WTC11 (cell line): Measurements from ENCODE around the gene ERBB4. TPM values are rescaled to one million over a fixed set of nuclear protein-coding genes. Genes with fewer than 3 reads are reported as not detected.

Experiments
- ATAC-seq: fragments of 200-7000 bp; cut with Tn5 transposase; 2 replicates; pipeline ENCODE4 v1.10.0; 2021; ENCODE audit warnings: mild to moderate bottlenecking, moderate library complexity
- CTCF ChIA-PET: fragments of 300-600 bp; sonication (Branson Sonifier 250); formaldehyde crosslinking; loops from one replicate; lab custom pipeline; 2021; ENCODE audit warnings: antibody characterized with exemption; lab: Charles Lee
- POLR2A ChIA-PET: fragments of 350-600 bp; sonication (Branson Sonifier 250); formaldehyde crosslinking; loops from one replicate; lab custom pipeline; 2021; ENCODE audit warnings: antibody characterized with exemption; lab: Charles Lee
- DNase-seq: peaks from one replicate; pipeline ENCODE4 v3.0.0; 2021; ENCODE audit warnings: low spot score
- H3K27ac Mint-ChIP-seq: 2 replicates; pipeline ENCODE4 v1.8.0; 2021; ENCODE audit warnings: mixed read lengths
- H3K27me3 Mint-ChIP-seq: 2 replicates; pipeline ENCODE4 v1.8.0; 2021; ENCODE audit warnings: low read depth, mild to moderate bottlenecking, moderate library complexity, mixed read lengths
- H3K36me3 Mint-ChIP-seq: 2 replicates; pipeline ENCODE4 v1.8.0; 2021; ENCODE audit warnings: mixed read lengths
- H3K4me1 Mint-ChIP-seq: 2 replicates; pipeline ENCODE4 v1.8.0; 2022; ENCODE audit warnings: mixed read lengths
- H3K4me3 Mint-ChIP-seq: 2 replicates; pipeline ENCODE4 v1.8.0; 2021; ENCODE audit warnings: mild to moderate bottlenecking, moderate library complexity, mixed read lengths
- H3K9me3 Mint-ChIP-seq: 2 replicates; pipeline ENCODE4 v1.8.0; 2021; ENCODE audit warnings: mixed read lengths
- CBFB ChIP-seq: sonication (generic); formaldehyde crosslinking; IDR thresholded peaks from 2 replicates; pipeline ENCODE4 v1.8.1; 2022; ENCODE audit warnings: mild to moderate bottlenecking, low read depth, missing genetic modification reagents
- CREM ChIP-seq: sonication (generic); formaldehyde crosslinking; IDR thresholded peaks from 2 replicates; pipeline ENCODE4 v1.8.1; 2022; ENCODE audit warnings: mild to moderate bottlenecking, missing genetic modification reagents, moderate library complexity
- ESRRA ChIP-seq: sonication (generic); formaldehyde crosslinking; IDR thresholded peaks from 2 replicates; pipeline ENCODE4 v1.8.1; 2022; ENCODE audit warnings: mild to moderate bottlenecking, missing genetic modification reagents, borderline replicate concordance
- JAZF1 ChIP-seq: fragments of 250-450 bp; sonication (Bioruptor Pico); IDR thresholded peaks from 2 replicates; pipeline ENCODE4 v1.9.0; 2021; ENCODE audit warnings: moderate library complexity, mild to moderate bottlenecking, inconsistent platforms
- NFE2L1 ChIP-seq: sonication (generic); formaldehyde crosslinking; IDR thresholded peaks from 2 replicates; pipeline ENCODE4 v1.8.1; 2023; ENCODE audit warnings: missing genetic modification reagents
- NR3C1 ChIP-seq: sonication (generic); formaldehyde crosslinking; conservative IDR thresholded peaks from 2 replicates; pipeline ENCODE4 v1.8.1; 2023; ENCODE audit warnings: low read depth, mild to moderate bottlenecking, missing genetic modification reagents
- SOX15 ChIP-seq: fragments of 250-450 bp; sonication (Bioruptor Pico); IDR thresholded peaks from 2 replicates; pipeline ENCODE4 v1.9.0; 2021; ENCODE audit warnings: mild to moderate bottlenecking
- TCF7 ChIP-seq: sonication (generic); formaldehyde crosslinking; IDR thresholded peaks from 2 replicates; pipeline ENCODE4 v1.8.0; 2022; ENCODE audit warnings: mild to moderate bottlenecking, low read depth, missing genetic modification reagents, moderate library complexity
- TP53 ChIP-seq: sonication (generic); formaldehyde crosslinking; IDR thresholded peaks from 2 replicates; pipeline ENCODE4 v1.8.1; 2023; ENCODE audit warnings: mild to moderate bottlenecking, missing genetic modification reagents
- ZNF219 ChIP-seq: sonication (generic); formaldehyde crosslinking; IDR thresholded peaks from 2 replicates; pipeline ENCODE4 v1.8.0; 2023; ENCODE audit warnings: missing genetic modification reagents, mild to moderate bottlenecking, borderline replicate concordance
- ZNF263 ChIP-seq: sonication (generic); formaldehyde crosslinking; IDR thresholded peaks from 2 replicates; pipeline ENCODE4 v1.8.1; 2022; ENCODE audit warnings: low read depth, mild to moderate bottlenecking, moderate library complexity, missing genetic modification reagents
- ZNF317 ChIP-seq: sonication (generic); formaldehyde crosslinking; IDR thresholded peaks from 2 replicates; pipeline ENCODE4 v1.8.1; 2023; ENCODE audit warnings: low read depth, mild to moderate bottlenecking, moderate library complexity, missing genetic modification reagents, borderline replicate concordance
- ZNF396 ChIP-seq: fragments of 250-450 bp; sonication (Bioruptor Pico); IDR thresholded peaks from 2 replicates; pipeline ENCODE4 v1.8.0; 2021; ENCODE audit warnings: mild to moderate bottlenecking, moderate library complexity, borderline replicate concordance
- total RNA-seq: library from RNA; stranded (reverse); gene quantifications from 3 replicates; pipeline ENCODE4 v1.2.3, GENCODE V29; 2021
- TF ChIP-seq, protein P1 (sequence below): sonication (generic); formaldehyde crosslinking; IDR thresholded peaks from 2 replicates; pipeline ENCODE4 v1.8.1; 2023; ENCODE audit warnings: mild to moderate bottlenecking, missing genetic modification reagents, borderline replicate concordance
- TF ChIP-seq, protein P2 (sequence below): sonication (generic); formaldehyde crosslinking; IDR thresholded peaks from 2 replicates; pipeline ENCODE4 v1.8.1; 2022; ENCODE audit warnings: low read depth, mild to moderate bottlenecking, moderate library complexity, missing genetic modification reagents, borderline replicate concordance
- TF ChIP-seq, protein P3 (sequence below): sonication (generic); formaldehyde crosslinking; IDR thresholded peaks from 2 replicates; pipeline ENCODE4 v1.8.0; 2023; ENCODE audit warnings: missing genetic modification reagents, mild to moderate bottlenecking, borderline replicate concordance
- TF ChIP-seq, protein P4 (sequence below): sonication (generic); formaldehyde crosslinking; IDR thresholded peaks from 2 replicates; pipeline ENCODE4 v1.8.1; 2023; ENCODE audit warnings: mild to moderate bottlenecking, missing genetic modification reagents
- TF ChIP-seq, protein P5 (sequence below): sonication (generic); formaldehyde crosslinking; IDR thresholded peaks from 2 replicates; pipeline ENCODE4 v1.8.1; 2022; ENCODE audit warnings: mild to moderate bottlenecking, moderate library complexity, missing genetic modification reagents

Gene ERBB4
- total RNA-seq, 1 experiment from 2014 or later = 1.6 TPM

DNA sequence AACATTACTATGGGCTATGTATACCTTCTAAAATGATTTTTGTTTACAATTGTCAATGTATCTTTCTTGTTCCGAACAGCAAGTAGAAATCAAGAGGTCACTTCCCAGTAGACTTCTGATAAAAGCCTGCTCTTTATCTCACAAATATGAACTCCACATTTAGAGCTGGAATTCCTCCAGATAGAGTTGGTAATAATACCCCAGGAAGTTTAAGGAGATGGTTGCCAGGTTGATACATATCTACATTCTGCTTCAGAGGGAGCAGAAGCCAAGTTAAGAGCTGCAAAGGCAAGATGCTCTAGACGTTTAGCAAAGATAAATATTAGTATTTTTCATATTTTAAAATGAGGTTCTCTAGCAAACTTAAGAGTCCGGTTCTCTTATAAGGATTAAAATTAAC, 267.0 kb downstream of the ERBB4 start:
- Mint-ChIP-seq H3K27ac (no peak overlapping the region), H3K4me3 (no peak overlapping the region)
- CTCF ChIA-PET = no interaction called here
- ATAC-seq = no peak
- TF ChIP-seq TCF7 (CRISPR knock-in tag) (no peak), CBFB (no peak), NFE2L1 (CRISPR knock-in tag) (no peak), ZNF263 (CRISPR knock-in tag) (no peak), ZNF219 (CRISPR knock-in tag) (no peak), SOX15 (CRISPR knock-in tag) (no peak)
- TF ChIP-seq, protein P1, sequence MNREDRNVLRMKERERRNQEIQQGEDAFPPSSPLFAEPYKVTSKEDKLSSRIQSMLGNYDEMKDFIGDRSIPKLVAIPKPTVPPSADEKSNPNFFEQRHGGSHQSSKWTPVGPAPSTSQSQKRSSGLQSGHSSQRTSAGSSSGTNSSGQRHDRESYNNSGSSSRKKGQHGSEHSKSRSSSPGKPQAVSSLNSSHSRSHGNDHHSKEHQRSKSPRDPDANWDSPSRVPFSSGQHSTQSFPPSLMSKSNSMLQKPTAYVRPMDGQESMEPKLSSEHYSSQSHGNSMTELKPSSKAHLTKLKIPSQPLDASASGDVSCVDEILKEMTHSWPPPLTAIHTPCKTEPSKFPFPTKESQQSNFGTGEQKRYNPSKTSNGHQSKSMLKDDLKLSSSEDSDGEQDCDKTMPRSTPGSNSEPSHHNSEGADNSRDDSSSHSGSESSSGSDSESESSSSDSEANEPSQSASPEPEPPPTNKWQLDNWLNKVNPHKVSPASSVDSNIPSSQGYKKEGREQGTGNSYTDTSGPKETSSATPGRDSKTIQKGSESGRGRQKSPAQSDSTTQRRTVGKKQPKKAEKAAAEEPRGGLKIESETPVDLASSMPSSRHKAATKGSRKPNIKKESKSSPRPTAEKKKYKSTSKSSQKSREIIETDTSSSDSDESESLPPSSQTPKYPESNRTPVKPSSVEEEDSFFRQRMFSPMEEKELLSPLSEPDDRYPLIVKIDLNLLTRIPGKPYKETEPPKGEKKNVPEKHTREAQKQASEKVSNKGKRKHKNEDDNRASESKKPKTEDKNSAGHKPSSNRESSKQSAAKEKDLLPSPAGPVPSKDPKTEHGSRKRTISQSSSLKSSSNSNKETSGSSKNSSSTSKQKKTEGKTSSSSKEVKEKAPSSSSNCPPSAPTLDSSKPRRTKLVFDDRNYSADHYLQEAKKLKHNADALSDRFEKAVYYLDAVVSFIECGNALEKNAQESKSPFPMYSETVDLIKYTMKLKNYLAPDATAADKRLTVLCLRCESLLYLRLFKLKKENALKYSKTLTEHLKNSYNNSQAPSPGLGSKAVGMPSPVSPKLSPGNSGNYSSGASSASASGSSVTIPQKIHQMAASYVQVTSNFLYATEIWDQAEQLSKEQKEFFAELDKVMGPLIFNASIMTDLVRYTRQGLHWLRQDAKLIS = no peak
- TF ChIP-seq, protein P2, sequence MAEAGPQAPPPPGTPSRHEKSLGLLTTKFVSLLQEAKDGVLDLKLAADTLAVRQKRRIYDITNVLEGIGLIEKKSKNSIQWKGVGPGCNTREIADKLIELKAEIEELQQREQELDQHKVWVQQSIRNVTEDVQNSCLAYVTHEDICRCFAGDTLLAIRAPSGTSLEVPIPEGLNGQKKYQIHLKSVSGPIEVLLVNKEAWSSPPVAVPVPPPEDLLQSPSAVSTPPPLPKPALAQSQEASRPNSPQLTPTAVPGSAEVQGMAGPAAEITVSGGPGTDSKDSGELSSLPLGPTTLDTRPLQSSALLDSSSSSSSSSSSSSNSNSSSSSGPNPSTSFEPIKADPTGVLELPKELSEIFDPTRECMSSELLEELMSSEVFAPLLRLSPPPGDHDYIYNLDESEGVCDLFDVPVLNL (CRISPR knock-in tag) = no peak
- TF ChIP-seq, protein P3, sequence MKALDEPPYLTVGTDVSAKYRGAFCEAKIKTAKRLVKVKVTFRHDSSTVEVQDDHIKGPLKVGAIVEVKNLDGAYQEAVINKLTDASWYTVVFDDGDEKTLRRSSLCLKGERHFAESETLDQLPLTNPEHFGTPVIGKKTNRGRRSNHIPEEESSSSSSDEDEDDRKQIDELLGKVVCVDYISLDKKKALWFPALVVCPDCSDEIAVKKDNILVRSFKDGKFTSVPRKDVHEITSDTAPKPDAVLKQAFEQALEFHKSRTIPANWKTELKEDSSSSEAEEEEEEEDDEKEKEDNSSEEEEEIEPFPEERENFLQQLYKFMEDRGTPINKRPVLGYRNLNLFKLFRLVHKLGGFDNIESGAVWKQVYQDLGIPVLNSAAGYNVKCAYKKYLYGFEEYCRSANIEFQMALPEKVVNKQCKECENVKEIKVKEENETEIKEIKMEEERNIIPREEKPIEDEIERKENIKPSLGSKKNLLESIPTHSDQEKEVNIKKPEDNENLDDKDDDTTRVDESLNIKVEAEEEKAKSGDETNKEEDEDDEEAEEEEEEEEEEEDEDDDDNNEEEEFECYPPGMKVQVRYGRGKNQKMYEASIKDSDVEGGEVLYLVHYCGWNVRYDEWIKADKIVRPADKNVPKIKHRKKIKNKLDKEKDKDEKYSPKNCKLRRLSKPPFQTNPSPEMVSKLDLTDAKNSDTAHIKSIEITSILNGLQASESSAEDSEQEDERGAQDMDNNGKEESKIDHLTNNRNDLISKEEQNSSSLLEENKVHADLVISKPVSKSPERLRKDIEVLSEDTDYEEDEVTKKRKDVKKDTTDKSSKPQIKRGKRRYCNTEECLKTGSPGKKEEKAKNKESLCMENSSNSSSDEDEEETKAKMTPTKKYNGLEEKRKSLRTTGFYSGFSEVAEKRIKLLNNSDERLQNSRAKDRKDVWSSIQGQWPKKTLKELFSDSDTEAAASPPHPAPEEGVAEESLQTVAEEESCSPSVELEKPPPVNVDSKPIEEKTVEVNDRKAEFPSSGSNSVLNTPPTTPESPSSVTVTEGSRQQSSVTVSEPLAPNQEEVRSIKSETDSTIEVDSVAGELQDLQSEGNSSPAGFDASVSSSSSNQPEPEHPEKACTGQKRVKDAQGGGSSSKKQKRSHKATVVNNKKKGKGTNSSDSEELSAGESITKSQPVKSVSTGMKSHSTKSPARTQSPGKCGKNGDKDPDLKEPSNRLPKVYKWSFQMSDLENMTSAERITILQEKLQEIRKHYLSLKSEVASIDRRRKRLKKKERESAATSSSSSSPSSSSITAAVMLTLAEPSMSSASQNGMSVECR (CRISPR knock-in tag) = no peak
- TF ChIP-seq, all 79 proteins: peak for 0
- DNase-seq = no peak
- no peaks in the 10 kb centered on the region for H3K36me3 Mint-ChIP-seq
- H3K4me1 Mint-ChIP-seq = no peaks in the 10 kb centered on the region
- H3K9me3 Mint-ChIP-seq = no peaks in the 10 kb centered on the region
- POLR2A ChIA-PET = no interaction called here
- H3K27me3 Mint-ChIP-seq = no peaks in the 10 kb centered on the region

DNA sequence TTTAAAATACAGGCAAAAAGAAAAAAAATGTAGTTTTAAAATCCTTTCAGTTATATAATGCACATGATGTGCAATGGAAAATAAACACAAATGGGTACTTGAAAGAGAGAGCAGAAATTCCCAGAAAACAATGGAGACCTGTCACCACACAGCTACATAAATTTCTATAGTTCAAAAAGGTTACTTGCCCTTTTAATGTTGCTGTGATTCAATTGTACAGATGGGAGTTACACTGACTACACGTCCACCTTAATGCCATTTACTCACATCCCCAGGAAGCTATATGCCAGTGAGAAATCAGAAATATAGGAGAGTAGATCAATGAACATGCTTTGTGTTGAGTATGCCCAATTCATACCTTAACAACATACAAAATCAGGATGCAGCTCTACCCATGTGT, 269.6 kb downstream of the ERBB4 start:
- CTCF ChIA-PET = no interaction called here
- H3K27me3 Mint-ChIP-seq = no peaks in the 10 kb centered on the region
- no peak overlapping the region for H3K4me3 Mint-ChIP-seq
- DNase-seq (no peak), ATAC-seq (no peak)
- H3K36me3 Mint-ChIP-seq = no peaks in the 10 kb centered on the region
- no peaks in the 10 kb centered on the region for H3K4me1 Mint-ChIP-seq
- POLR2A ChIA-PET = no interaction called here
- H3K9me3 Mint-ChIP-seq = no peaks in the 10 kb centered on the region
- no peak overlapping the region for H3K27ac Mint-ChIP-seq
- TF ChIP-seq, protein P4, sequence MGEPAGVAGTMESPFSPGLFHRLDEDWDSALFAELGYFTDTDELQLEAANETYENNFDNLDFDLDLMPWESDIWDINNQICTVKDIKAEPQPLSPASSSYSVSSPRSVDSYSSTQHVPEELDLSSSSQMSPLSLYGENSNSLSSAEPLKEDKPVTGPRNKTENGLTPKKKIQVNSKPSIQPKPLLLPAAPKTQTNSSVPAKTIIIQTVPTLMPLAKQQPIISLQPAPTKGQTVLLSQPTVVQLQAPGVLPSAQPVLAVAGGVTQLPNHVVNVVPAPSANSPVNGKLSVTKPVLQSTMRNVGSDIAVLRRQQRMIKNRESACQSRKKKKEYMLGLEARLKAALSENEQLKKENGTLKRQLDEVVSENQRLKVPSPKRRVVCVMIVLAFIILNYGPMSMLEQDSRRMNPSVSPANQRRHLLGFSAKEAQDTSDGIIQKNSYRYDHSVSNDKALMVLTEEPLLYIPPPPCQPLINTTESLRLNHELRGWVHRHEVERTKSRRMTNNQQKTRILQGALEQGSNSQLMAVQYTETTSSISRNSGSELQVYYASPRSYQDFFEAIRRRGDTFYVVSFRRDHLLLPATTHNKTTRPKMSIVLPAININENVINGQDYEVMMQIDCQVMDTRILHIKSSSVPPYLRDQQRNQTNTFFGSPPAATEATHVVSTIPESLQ = no peak
- TF ChIP-seq, protein P5, sequence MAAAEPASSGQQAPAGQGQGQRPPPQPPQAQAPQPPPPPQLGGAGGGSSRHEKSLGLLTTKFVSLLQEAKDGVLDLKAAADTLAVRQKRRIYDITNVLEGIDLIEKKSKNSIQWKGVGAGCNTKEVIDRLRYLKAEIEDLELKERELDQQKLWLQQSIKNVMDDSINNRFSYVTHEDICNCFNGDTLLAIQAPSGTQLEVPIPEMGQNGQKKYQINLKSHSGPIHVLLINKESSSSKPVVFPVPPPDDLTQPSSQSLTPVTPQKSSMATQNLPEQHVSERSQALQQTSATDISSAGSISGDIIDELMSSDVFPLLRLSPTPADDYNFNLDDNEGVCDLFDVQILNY (CRISPR knock-in tag) = no peak
- no peak for TF ChIP-seq TP53 (CRISPR knock-in tag)
- no peak for TF ChIP-seq NR3C1 (CRISPR knock-in tag)
- no peak for TF ChIP-seq JAZF1
- TF ChIP-seq ZNF317 = no peak
- TF ChIP-seq SOX15 (CRISPR knock-in tag) = no peak
- no peak for TF ChIP-seq CREM
- TF ChIP-seq, protein P3 (CRISPR knock-in tag) = no peak
- TF ChIP-seq ZNF263 (CRISPR knock-in tag) = no peak
- TF ChIP-seq ZNF396 (CRISPR knock-in tag) = no peak
- TF ChIP-seq ESRRA (CRISPR knock-in tag) = no peak
